Urinary bladder (tissue), 4 donors: ENCODE measurements around the gene CSMD2. TPM values are rescaled to one million over a fixed set of nuclear protein-coding genes. Genes with fewer than 3 reads are reported as not detected.

ENCODE experiments used
- DNase-seq: peaks from one replicate; pipeline ENCODE4 v3.0.0-alpha.2; 2015; ENCODE audit errors: extremely low spot score
- H3K27ac ChIP-seq: one replicate; pipeline ENCODE4 v1.5.1; 2013; ENCODE audit warnings: low read depth, mild to moderate bottlenecking, moderate library complexity
- H3K36me3 ChIP-seq: one replicate; pipeline ENCODE4 v1.6.1; 2013; ENCODE audit warnings: mild to moderate bottlenecking, moderate library complexity; ENCODE audit not compliant: insufficient read depth
- H3K4me1 ChIP-seq: one replicate; pipeline ENCODE4 v1.6.1; 2013; ENCODE audit warnings: mild to moderate bottlenecking, moderate library complexity; ENCODE audit not compliant: insufficient read depth
- H3K4me3 ChIP-seq: one replicate; pipeline ENCODE4 v1.5.1; 2013; ENCODE audit warnings: low read depth, low read length
- WGBS: extraction: QIAGEN DNeasy Blood & Tissue Kit; methylation state at CpG from one replicate; pipeline ENCODE4 v1.1.7; 2013; 5-methylcytosine and 5-hydroxymethylcytosine counted together
- polyA plus RNA-seq: library from polyadenylated mRNA; stranded (reverse); fragments of 200-250 nt; gene quantifications from one replicate; pipeline ENCODE4 v1.2.3, GENCODE V29; 2013
- total RNA-seq: library from RNA; depleted of rRNA; stranded (reverse); fragments of >200 nt; gene quantifications from one replicate; pipeline ENCODE4 v1.2.3, GENCODE V29; 2014
- donor health status: healthy with polysubstance abuse.
- donor health status: healthy.

CSMD2 gene
- total and polyA plus RNA-seq, 2 donors = 0.32 to 0.42 TPM

GRCh38 chr1:33586106-33586505, 578.9 kb downstream of the CSMD2 start:
- WGBS = 97% methylated on average over 4 of the region's 4 CpGs

GRCh38 chr1:33583567-33583966, 581.5 kb downstream of the CSMD2 start:
- WGBS = 60% methylated on average over 6 of the region's 6 CpGs
- H3K27ac ChIP-seq = no peak overlapping the region
- no peak overlapping the region for H3K4me3 ChIP-seq
- DNase-seq = no peak
- no peaks in the 10 kb centered on the region for H3K36me3 ChIP-seq
- H3K4me1 ChIP-seq = no peaks in the 10 kb centered on the region

More at GRCh38 chr1:33586106-33586505, 578.9 kb downstream of the CSMD2 start:
- Histone ChIP-seq H3K36me3 (no peaks in the 10 kb centered on the region), H3K4me3 (no peak overlapping the region), H3K27ac (no peak overlapping the region), H3K4me1 (no peaks in the 10 kb centered on the region)
- DNase-seq = no peak

- WGBS = 65% methylated on average over 16 of the region's 16 CpGs
- no peaks in the 10 kb centered on the region for H3K36me3 ChIP-seq
- no peak for DNase-seq
- no peak overlapping the region for H3K27ac ChIP-seq
- no peaks in the 10 kb centered on the region for H3K4me1 ChIP-seq
- no peak overlapping the region for H3K4me3 ChIP-seq
Measured at GRCh38 chr1:33578557-33579448, 586.2 kb downstream of the CSMD2 start.

DNA sequence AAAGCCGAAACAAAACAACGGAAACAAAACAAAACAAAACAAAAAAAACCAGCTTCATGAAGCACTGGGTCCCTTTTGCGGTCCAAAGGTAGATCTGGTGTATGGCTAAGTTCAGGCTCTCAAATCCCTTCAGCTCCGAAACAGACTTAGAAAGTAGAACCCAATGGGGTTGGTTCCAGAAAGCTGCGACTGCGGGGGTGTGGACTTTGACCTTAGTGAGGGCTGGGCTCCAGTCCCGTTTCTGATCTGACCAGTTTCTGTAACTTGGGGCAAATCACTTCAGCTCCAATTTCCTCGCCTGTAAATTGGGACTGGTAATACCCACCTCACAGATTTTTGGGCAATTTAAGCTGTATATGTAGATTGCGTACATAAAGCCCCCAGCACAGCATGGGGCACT, 587.4 kb downstream of the CSMD2 start:
- Histone ChIP-seq H3K36me3 (no peaks in the 10 kb centered on the region), H3K27ac (no peak overlapping the region), H3K4me1 (no peaks in the 10 kb centered on the region), H3K4me3 (no peak overlapping the region)
- WGBS = 90% methylated on average over 9 of the region's 9 CpGs
- DNase-seq = no peak

- Histone ChIP-seq H3K27ac (no peak overlapping the region), H3K4me3 (no peak overlapping the region), H3K36me3 (no peaks in the 10 kb centered on the region), H3K4me1 (no peaks in the 10 kb centered on the region)
- WGBS = 88% methylated on average over 11 of the region's 11 CpGs
- DNase-seq = no peak
Measured at GRCh38 chr1:33576821-33577599, 588.0 kb downstream of the CSMD2 start.

DNA sequence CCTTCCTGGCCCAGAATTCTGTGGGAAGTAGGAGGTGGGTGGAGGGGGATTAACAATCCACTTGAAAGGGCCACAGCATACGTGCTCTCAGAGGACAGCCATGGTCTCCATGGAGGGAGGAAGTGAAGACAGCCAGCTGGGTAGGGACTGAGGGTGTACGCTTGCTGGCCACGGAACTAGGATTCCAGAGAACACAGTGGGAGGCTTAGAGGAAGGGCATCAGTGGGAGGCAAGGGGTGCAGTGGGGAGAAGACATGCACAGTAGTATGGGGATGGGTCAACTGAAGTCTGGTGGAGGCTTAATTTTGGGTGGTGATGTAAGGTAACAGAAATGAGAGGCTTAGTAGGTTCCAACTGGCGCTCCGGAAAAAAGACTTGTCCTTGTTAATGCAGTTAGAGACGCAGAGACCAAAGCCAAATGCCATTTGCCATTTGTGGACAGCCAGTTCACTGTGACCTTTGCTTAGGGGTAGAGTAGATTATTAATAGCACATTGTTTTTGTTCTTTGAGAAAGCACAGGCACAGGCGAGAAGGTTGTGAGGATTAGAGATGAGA, 589.6 kb downstream of the CSMD2 start:
- no peak overlapping the region for H3K27ac ChIP-seq
- DNase-seq = no peak
- no peaks in the 10 kb centered on the region for H3K36me3 ChIP-seq
- no peaks in the 10 kb centered on the region for H3K4me1 ChIP-seq
- WGBS = 40% methylated on average over 7 of the region's 7 CpGs
- H3K4me3 ChIP-seq = no peak overlapping the region

GRCh38 chr1:33573661-33574060, 591.4 kb downstream of the CSMD2 start:
- H3K36me3 ChIP-seq = no peaks in the 10 kb centered on the region
- no peak overlapping the region for H3K27ac ChIP-seq
- WGBS = 58% methylated on average over 3 of the region's 3 CpGs
- no peak overlapping the region for H3K4me3 ChIP-seq
- no peak for DNase-seq
- H3K4me1 ChIP-seq = no peaks in the 10 kb centered on the region

DNA sequence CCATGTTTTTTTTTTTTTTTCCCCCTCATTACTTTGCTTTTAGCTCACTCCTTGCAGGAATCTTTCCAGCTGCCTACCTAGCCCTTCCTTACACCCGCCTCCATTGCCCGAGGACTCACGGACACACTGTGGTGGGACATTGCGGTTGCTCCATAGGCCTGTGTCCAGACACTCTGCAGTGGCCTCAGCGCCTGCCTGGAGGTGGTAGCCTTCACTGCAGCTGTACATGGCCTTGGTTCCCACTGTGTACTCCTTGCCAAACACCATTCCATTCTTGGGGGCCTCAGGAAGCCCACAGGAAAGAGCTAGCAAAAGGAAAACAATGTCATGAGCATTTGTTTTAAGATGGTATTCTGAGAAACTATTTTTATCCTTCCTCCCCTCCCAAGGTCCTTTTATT, 592.6 kb downstream of the CSMD2 start:
- WGBS = 90% methylated on average over 5 of the region's 5 CpGs
- Histone ChIP-seq H3K4me3 (no peak overlapping the region), H3K27ac (no peak overlapping the region), H3K4me1 (no peaks in the 10 kb centered on the region), H3K36me3 (no peaks in the 10 kb centered on the region)
- no peak for DNase-seq

GRCh38 chr1:33569331-33569730, 595.7 kb downstream of the CSMD2 start:
- Histone ChIP-seq H3K4me3 (no peak overlapping the region), H3K36me3 (no peaks in the 10 kb centered on the region), H3K27ac (no peak overlapping the region), H3K4me1 (no peaks in the 10 kb centered on the region)
- WGBS = 97% methylated on average over 7 of the region's 7 CpGs
- DNase-seq = no peak

DNA sequence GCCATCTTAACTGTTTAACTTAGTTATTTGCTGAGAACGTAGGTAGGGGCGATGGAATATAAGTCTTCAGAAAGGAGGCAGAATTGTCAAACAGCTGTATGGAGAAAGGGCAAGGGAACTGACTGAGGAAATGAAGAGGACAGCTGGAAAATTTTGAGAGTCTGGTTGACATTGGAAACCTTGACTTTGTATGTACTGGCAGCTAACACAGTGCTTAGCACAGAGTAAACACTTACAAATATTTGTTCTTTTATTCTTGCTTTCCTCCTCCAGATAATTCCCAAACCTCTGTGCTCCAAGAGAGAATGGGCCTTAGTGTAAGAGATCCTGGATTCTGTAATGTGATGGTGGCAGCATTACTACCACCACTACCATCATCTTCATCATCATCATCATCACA, 601.3 kb downstream of the CSMD2 start:
- Histone ChIP-seq H3K27ac (no peak overlapping the region), H3K4me3 (no peak overlapping the region), H3K36me3 (no peaks in the 10 kb centered on the region), H3K4me1 (no peaks in the 10 kb centered on the region)
- 58% methylated on average over 2 of the region's 2 CpGs for WGBS
- DNase-seq = no peak

- H3K4me1 ChIP-seq = no peaks in the 10 kb centered on the region
- H3K4me3 ChIP-seq = no peak overlapping the region
- H3K36me3 ChIP-seq = no peaks in the 10 kb centered on the region
- DNase-seq = no peak
- 92% methylated on average over 4 of the region's 4 CpGs for WGBS
- H3K27ac ChIP-seq = no peak overlapping the region
Measured at GRCh38 chr1:33562563-33562962, 602.5 kb downstream of the CSMD2 start.

GRCh38 chr1:33561576-33561975, 603.5 kb downstream of the CSMD2 start:
- Histone ChIP-seq H3K27ac (no peak overlapping the region), H3K4me1 (no peaks in the 10 kb centered on the region), H3K36me3 (no peaks in the 10 kb centered on the region), H3K4me3 (no peak overlapping the region)
- DNase-seq = no peak
- 85% methylated on average over 9 of the region's 9 CpGs for WGBS

- H3K4me3 ChIP-seq = no peak overlapping the region
- WGBS = 87% methylated on average over 3 of the region's 3 CpGs
- H3K36me3 ChIP-seq = no peaks in the 10 kb centered on the region
- no peak overlapping the region for H3K27ac ChIP-seq
- H3K4me1 ChIP-seq = no peaks in the 10 kb centered on the region
- DNase-seq = no peak
Measured at GRCh38 chr1:33560680-33561079, 604.4 kb downstream of the CSMD2 start.

- no peaks in the 10 kb centered on the region for H3K4me1 ChIP-seq
- no peak overlapping the region for H3K27ac ChIP-seq
- WGBS = 70% methylated on average over 2 of the region's 2 CpGs
- no peak overlapping the region for H3K4me3 ChIP-seq
- no peak for DNase-seq
- H3K36me3 ChIP-seq = no peaks in the 10 kb centered on the region
Measured at GRCh38 chr1:33548721-33549120, 616.3 kb downstream of the CSMD2 start.
